Activated naive CD8-positive, alpha-beta T cell treated with anti-CD3 and anti-CD28 coated beads, Interleukin-2, amount 10 ng/mL, durations not matched to agents 7 days and 5 days (primary cell): ENCODE measurements around the gene SORCS2. TPM values are rescaled to one million over a fixed set of nuclear protein-coding genes. Genes with fewer than 3 reads are reported as not detected.

ENCODE experiments used
- ATAC-seq: fragments of 150-1000 bp; cut with Tn5 transposase; one replicate; pipeline ENCODE4 v1.10.0; 2021; ENCODE audit warnings: low read depth, moderate library complexity
- POLR2A ChIA-PET: fragments of 350-600 bp; sonication (Branson Sonifier 250); formaldehyde crosslinking; loops from one replicate; lab custom pipeline; 2021; ENCODE audit warnings: antibody characterized with exemption; lab: Charles Lee
- DNase-seq: peaks from one replicate; pipeline ENCODE4 v3.0.0; 2021
- H3K27ac Mint-ChIP-seq: one replicate; pipeline ENCODE4 v1.8.0; 2022; ENCODE audit warnings: mild to moderate bottlenecking, mixed read lengths
- H3K27me3 Mint-ChIP-seq: one replicate; pipeline ENCODE4 v1.8.0; 2022; ENCODE audit warnings: mild to moderate bottlenecking, moderate library complexity, mixed read lengths
- H3K36me3 Mint-ChIP-seq: one replicate; pipeline ENCODE4 v1.8.0; 2021; ENCODE audit warnings: mild to moderate bottlenecking, mixed read lengths
- H3K4me1 Mint-ChIP-seq: one replicate; pipeline ENCODE4 v1.8.0; 2021; ENCODE audit warnings: mixed read lengths
- H3K4me3 Mint-ChIP-seq: one replicate; pipeline ENCODE4 v1.8.0; 2022; ENCODE audit warnings: mild to moderate bottlenecking, moderate library complexity, mixed read lengths
- H3K9me3 Mint-ChIP-seq: one replicate; pipeline ENCODE4 v1.8.0; 2021; ENCODE audit warnings: mixed read lengths
- total RNA-seq, 2 experiments: library from RNA; stranded (reverse); gene quantifications; one replicate each; pipeline ENCODE4 v1.2.3, GENCODE V29; 2021

The SORCS2 gene
- total RNA-seq, 2 experiments from 2014 or later, result not detected

DNA sequence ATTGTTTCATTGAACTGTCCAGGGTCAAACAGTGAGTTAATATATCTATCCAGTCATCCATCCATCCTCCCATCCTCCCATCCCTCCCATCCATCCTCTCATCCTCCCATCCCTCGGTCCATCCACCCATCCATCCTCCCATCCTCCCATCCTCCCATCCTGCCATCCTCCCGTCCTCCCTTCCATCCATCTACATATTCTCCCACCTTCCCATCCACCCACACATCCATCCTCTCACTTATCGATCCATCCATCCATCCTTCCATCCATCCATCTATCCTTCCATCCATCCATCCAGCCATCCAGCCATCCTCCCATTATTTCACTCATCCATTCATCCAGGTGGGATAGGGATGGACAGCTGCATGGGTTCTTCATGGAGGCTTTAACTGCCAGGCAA lies 277.8 kb downstream of the SORCS2 start:
- Mint-ChIP-seq H3K9me3 (no peaks in the 10 kb centered on the region), H3K27ac (no peak overlapping the region), H3K4me3 (no peak overlapping the region), H3K27me3 (no peaks in the 10 kb centered on the region), H3K4me1 (no peaks in the 10 kb centered on the region), H3K36me3 (no peaks in the 10 kb centered on the region)
- no peak for ATAC-seq
- no peak for DNase-seq
- POLR2A ChIA-PET, result no interaction called here

DNA sequence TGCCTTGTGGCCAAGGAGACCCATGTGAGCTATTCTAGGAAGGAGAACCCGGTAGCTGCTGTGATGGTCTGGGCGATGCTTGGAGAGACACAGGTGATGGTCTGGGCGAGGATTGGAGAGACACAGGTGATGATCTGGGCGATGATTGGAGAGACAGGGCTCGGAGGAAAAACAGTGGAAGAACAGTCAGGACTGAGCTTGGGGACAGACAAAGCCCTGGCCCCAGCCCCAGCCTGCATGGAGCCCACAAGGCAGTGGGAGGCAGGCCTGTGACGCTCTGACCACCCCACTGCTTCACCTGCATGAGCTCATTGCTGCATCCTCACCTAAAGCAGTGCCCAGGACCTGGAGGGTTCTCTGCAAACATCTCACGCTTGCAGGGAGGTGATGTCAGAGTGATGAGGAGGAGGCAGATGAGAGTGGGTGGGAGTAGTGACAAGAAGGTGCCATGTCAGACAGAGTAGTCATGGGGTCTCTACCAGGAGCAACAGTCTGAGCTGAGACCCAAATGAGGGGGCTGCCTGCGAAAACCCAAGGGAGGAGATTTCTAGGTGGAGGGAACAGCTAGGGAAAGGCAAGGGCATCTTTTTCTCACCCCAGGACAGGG lies 278.3 kb downstream of the SORCS2 start:
- no peak for ATAC-seq
- Mint-ChIP-seq H3K27me3 (no peaks in the 10 kb centered on the region), H3K4me1 (no peaks in the 10 kb centered on the region), H3K27ac (no peak overlapping the region), H3K4me3 (no peak overlapping the region), H3K36me3 (no peaks in the 10 kb centered on the region), H3K9me3 (no peaks in the 10 kb centered on the region)
- POLR2A ChIA-PET, result no interaction called here
- DNase-seq, result no peak

DNA sequence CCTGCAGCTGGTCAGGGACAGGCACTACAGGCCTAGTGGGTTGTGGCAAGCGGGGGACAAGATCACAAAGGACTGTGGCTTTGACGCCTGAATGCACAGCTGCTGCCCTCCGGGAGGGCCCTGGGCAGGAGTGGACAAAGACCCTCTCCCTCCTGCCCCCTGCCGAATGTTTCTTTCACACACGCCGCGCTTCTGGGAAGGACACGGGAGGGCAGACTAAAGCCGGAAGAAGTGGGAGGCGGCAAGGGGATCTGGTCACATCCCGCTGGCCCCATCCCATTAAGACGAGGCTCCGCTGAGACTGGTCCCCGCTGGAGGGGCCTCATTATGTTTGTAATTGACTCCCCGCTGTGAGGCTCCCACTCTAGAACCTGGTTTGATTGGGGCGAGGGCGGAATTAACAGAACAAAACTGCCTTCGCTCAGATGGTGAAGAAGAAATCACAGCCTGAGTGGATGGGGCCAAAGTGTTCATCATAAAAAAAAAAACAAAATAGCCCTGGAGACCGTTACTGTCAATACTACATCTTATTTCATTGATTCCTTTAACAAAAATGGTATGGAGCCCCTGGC lies 280.2 kb downstream of the SORCS2 start:
- no peak overlapping the region for H3K27ac Mint-ChIP-seq
- POLR2A ChIA-PET, result no interaction called here

DNA sequence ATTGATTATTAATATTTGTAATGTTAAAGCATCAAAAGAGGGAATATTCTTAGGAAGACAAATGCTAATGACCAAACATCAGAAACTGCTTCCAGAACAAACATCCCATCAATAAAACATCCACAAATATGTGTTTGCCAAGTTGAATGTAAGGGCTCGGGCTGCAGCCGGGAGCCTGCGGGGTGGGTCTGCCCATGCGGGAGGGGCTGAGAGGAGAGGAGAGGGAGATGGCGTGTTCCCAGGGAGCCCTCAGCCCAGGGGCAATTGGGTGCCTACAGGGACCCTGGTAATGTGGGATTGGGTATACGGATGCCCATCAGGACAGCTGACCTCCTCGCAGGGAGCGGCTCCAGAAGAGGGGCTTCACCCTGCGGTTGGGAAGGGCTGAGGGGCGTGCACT lies 280.7 kb downstream of the SORCS2 start:
- DNase-seq (no peak), ATAC-seq (no peak)
- no peaks in the 10 kb centered on the region for H3K27me3 Mint-ChIP-seq
- no peak overlapping the region for H3K4me3 Mint-ChIP-seq
- H3K4me1 Mint-ChIP-seq, result no peaks in the 10 kb centered on the region
- H3K36me3 Mint-ChIP-seq, result no peaks in the 10 kb centered on the region
- H3K27ac Mint-ChIP-seq, result no peak overlapping the region
- POLR2A ChIA-PET, result no interaction called here
- H3K9me3 Mint-ChIP-seq, result no peaks in the 10 kb centered on the region

More for the DNA sequence above, 280.2 kb downstream of the SORCS2 start:
- no peaks in the 10 kb centered on the region for H3K27me3 Mint-ChIP-seq
- no peaks in the 10 kb centered on the region for H3K9me3 Mint-ChIP-seq
- H3K36me3 Mint-ChIP-seq, result no peaks in the 10 kb centered on the region
- H3K4me1 Mint-ChIP-seq, result no peaks in the 10 kb centered on the region
- H3K4me3 Mint-ChIP-seq, result no peak overlapping the region
- DNase-seq, result no peak
- no peak for ATAC-seq

DNA sequence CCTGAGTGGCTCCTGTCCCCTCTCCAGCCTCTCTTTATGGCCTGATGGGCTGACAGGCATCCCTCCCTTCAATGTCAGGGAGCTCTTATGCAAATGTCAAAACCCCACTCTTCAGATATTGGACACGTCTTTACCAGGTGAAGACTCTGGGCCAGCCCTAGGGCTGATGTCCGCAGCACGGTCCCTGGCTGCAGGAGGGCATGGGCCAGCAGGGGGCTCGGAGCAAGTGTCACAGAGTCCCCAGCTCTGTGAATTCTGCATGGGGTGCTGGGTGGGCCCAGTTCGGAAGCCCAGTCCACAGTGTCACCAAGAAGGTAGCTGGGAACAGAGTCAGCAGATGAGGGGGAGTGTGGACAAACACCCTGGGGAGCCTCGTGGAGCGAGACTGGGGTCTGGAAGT lies 282.0 kb downstream of the SORCS2 start:
- Mint-ChIP-seq H3K36me3 (no peaks in the 10 kb centered on the region), H3K27me3 (no peaks in the 10 kb centered on the region), H3K4me3 (no peak overlapping the region), H3K4me1 (no peaks in the 10 kb centered on the region), H3K27ac (no peak overlapping the region), H3K9me3 (no peaks in the 10 kb centered on the region)
- POLR2A ChIA-PET, result no interaction called here
- DNase-seq (no peak), ATAC-seq (no peak)

DNA sequence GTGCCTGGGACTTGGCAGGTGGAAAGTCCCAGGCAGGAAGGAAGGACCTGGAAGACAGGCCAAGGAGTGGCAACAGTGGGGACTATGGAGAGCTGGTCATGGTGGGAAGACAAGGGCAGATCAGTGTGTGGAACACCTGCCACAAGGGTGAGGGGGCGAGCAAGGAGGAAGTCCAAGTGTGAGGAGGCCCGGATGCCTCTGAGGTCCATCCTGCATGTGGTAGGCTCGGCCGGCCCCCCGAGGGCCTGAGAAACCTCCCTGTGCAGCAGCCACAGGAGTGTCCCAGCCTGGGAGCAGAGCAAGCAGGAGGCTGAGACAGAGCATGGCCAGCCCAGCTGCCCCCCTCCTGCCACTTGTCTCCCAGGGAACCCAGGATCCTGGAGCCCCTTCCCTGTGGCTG lies 282.9 kb downstream of the SORCS2 start:
- no peak for DNase-seq
- POLR2A ChIA-PET, result no interaction called here
- Mint-ChIP-seq H3K36me3 (no peaks in the 10 kb centered on the region), H3K9me3 (no peaks in the 10 kb centered on the region), H3K27me3 (no peaks in the 10 kb centered on the region), H3K4me1 (no peaks in the 10 kb centered on the region), H3K27ac (no peak overlapping the region), H3K4me3 (no peak overlapping the region)
- ATAC-seq, result no peak

DNA sequence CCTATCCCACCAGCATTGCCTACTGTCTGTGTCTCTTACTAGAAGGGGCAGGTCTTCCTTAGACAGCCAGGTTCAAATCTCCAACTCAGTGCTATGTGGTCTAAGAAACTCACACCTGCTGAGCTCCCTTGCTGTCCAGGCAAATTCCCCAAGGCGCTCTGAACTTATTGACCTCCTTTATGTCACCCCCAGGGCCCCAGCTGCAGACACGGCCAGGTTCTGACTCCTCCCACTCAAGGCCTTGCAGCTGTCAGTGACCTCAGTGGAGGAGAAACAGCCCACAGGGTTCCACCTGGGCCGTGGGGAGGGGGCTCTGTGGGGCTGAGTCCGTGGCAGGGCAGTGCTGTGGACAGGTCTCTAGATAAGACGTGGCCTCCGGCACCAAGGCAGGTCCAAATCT lies 284.5 kb downstream of the SORCS2 start:
- no peaks in the 10 kb centered on the region for H3K36me3 Mint-ChIP-seq
- ATAC-seq (no peak), DNase-seq (no peak)
- H3K4me1 Mint-ChIP-seq, result no peaks in the 10 kb centered on the region
- H3K9me3 Mint-ChIP-seq, result no peaks in the 10 kb centered on the region
- POLR2A ChIA-PET, result interaction anchor here (0.5 kb wide), 1 partner anchor 54 kb away, joined by 3 read pairs; no protein-coding TSS in a partner anchor
- H3K27me3 Mint-ChIP-seq, result no peaks in the 10 kb centered on the region
- no peak overlapping the region for H3K27ac Mint-ChIP-seq
- no peak overlapping the region for H3K4me3 Mint-ChIP-seq

DNA sequence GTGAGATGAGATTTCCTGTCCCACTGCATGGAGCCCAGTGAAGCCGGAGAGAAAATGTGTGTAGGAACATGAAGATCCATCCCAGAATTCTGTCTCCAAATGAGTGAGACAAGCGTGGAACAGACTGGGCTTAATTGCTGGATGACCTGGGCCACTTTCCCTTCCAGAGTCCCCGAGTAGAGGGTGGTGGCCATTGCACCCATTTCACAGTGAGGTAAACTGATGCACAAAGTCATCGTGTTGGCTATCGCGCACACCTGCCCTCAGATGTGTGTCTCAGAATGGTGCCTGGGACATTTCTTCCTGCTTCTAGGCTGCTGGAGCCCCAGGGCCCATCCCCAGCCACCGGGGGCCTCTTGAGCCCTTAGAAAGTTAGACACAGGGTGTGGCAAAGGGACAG lies 285.4 kb downstream of the SORCS2 start:
- no peak for ATAC-seq
- no peak overlapping the region for H3K27ac Mint-ChIP-seq
- no peaks in the 10 kb centered on the region for H3K27me3 Mint-ChIP-seq

DNA sequence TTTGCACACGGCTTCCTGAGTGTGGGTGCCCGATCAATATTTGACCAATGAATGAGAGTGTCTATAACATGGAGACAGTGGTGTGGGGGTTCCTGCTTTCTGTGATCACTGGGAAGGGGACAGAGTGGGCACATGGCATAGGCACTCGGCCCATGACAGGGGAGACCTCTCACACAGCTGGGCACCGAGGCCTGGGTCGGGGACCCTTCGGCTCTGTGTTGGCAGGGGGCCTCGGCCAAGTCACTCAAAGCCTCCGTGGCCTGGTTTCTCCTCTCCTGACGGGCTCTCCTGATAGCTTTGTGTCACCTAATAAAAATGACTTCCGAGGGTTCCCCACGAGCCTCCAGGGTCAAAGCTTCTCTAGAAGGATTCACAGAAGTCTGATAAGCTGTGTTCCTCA lies 286.3 kb downstream of the SORCS2 start:
- Mint-ChIP-seq H3K27me3 (no peaks in the 10 kb centered on the region), H3K27ac (no peak overlapping the region), H3K4me1 (no peaks in the 10 kb centered on the region), H3K4me3 (no peak overlapping the region), H3K36me3 (no peaks in the 10 kb centered on the region), H3K9me3 (no peaks in the 10 kb centered on the region)
- ATAC-seq (no peak), DNase-seq (no peak)
- POLR2A ChIA-PET, result no interaction called here

More for the DNA sequence above, 285.4 kb downstream of the SORCS2 start:
- no peaks in the 10 kb centered on the region for H3K36me3 Mint-ChIP-seq
- H3K4me1 Mint-ChIP-seq, result no peaks in the 10 kb centered on the region
- H3K4me3 Mint-ChIP-seq, result no peak overlapping the region
- POLR2A ChIA-PET, result no interaction called here
- no peaks in the 10 kb centered on the region for H3K9me3 Mint-ChIP-seq
- DNase-seq, result no peak

DNA sequence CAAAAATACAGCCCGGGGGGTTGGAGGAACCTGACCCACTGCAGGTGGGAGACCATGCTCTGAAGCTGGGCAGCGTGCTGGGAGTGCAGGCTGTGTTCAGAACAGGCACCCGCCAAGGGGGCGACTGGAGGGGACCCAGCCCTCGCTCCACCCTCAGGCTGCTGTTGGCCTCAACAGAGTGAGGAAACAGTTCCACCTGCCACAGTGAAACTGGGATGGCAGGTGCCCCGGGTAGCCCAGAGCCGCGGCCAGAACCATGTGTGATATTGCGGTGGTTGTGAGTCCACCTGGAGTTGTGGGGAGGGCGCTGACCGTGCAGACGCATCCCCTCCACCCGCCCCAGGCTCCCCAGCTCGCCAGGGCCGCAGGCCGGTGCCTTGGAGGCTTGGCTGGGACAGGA lies 288.1 kb downstream of the SORCS2 start:
- Mint-ChIP-seq H3K4me3 (no peak overlapping the region), H3K27me3 (no peaks in the 10 kb centered on the region), H3K27ac (no peak overlapping the region), H3K9me3 (no peaks in the 10 kb centered on the region), H3K36me3 (no peaks in the 10 kb centered on the region), H3K4me1 (no peaks in the 10 kb centered on the region)
- POLR2A ChIA-PET, result no interaction called here
- ATAC-seq (no peak), DNase-seq (no peak)

DNA sequence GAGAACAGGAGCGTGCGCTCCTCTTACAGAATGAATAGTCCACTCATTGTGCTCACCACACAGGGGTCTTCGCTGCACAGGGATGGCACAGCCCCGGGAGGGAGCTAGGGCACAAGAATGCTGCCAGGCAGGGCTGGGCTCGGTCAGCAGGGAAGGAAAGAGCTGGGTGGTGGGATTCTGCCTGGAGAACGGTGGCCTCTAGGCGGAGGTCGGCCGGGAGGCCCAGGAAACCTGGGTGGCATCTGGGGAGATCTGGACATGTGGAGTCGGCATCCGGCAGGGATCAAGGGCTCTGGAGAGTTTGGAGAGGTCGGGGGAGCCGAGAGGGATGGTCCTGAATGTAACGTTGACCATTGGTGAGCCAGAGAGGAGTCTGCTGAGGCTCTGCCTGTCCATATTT lies 288.9 kb downstream of the SORCS2 start:
- POLR2A ChIA-PET, result no interaction called here
- Mint-ChIP-seq H3K27me3 (no peaks in the 10 kb centered on the region), H3K36me3 (no peaks in the 10 kb centered on the region), H3K4me1 (no peaks in the 10 kb centered on the region), H3K27ac (no peak overlapping the region), H3K4me3 (no peak overlapping the region), H3K9me3 (no peaks in the 10 kb centered on the region)
- ATAC-seq (no peak), DNase-seq (no peak)

DNA sequence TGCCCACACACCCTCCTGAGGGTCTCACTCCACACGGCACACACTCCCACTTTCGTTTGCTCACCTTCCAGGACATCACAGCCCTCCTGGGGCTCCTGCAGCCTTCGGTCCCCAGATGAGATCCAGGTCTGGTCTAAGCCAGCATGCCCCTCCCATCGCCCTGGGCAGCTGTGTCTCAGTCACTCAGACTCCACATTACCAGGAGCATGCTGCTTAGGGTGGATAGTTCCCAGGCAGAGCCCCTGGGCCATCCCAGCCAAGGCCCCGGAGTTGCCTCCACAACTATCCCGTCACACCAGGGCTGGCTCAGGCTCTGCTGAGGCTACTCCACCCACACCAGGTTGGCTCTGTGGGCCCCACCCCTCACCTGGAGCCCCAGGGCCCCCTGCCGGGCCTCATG lies 292.8 kb downstream of the SORCS2 start:
- H3K9me3 Mint-ChIP-seq, result no peaks in the 10 kb centered on the region
- POLR2A ChIA-PET, result no interaction called here
- H3K4me1 Mint-ChIP-seq, result no peaks in the 10 kb centered on the region
- no peaks in the 10 kb centered on the region for H3K36me3 Mint-ChIP-seq
- H3K27ac Mint-ChIP-seq, result no peak overlapping the region
- H3K27me3 Mint-ChIP-seq, result peaks cover 10% of the 10 kb centered on the region
- H3K4me3 Mint-ChIP-seq, result no peak overlapping the region
- DNase-seq (no peak), ATAC-seq (no peak)

DNA sequence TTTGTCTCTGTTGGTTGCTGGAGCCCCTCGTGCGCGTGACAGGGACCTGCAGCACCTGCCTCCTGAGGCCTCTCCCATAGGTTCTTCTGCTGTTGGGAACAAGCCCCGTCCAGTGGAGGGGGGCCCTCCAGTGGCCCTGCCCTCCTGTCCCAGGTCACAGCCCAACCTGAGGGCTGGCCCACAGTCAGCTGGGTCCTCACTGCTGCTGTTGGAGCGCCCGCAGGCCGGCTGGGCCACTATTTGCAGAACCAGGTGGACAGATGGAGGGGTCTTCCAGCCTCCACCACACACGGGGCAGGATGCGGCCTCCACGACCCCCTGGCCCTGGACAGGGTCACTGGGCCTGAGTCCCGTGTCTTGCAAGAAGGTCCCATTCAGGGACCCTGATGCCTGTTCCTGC lies 293.8 kb downstream of the SORCS2 start:
- Mint-ChIP-seq H3K4me3 (no peak overlapping the region), H3K27me3 (peaks cover 10% of the 10 kb centered on the region), H3K27ac (no peak overlapping the region), H3K4me1 (no peaks in the 10 kb centered on the region), H3K36me3 (no peaks in the 10 kb centered on the region), H3K9me3 (no peaks in the 10 kb centered on the region)
- POLR2A ChIA-PET, result no interaction called here
- ATAC-seq (no peak), DNase-seq (no peak)

DNA sequence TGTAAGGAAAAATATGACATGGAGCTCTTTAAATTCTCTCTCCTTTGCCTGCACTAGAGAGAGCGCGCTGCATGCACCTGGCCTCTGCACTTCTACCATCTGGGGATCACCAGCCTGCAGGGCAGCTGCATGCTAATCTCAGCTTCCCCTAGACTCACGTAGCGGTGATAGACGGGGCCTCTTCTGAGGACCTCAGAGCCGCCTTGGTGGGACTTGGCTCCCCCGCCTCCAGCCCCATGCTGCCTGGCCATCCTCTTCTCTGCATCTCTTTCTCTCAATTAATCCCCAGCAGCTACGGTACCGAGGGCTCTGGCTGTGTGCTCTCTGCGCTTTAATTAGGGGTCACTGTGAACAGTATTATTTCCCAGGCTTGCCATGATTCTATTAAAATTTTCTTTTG lies 295.2 kb downstream of the SORCS2 start:
- Mint-ChIP-seq H3K27ac (no peak overlapping the region), H3K9me3 (no peaks in the 10 kb centered on the region), H3K4me1 (no peaks in the 10 kb centered on the region), H3K36me3 (no peaks in the 10 kb centered on the region), H3K4me3 (no peak overlapping the region), H3K27me3 (peaks cover 10% of the 10 kb centered on the region)
- POLR2A ChIA-PET, result no interaction called here
- ATAC-seq (no peak), DNase-seq (no peak)
